HepG2 (cell line): Measurements from ENCODE around the gene SUN5. TPM values are rescaled to one million over a fixed set of nuclear protein-coding genes. Genes with fewer than 3 reads are reported as not detected.

Experiments
- ATAC-seq: fragments of 200-7000 bp; cut with Tn5 transposase; 3 replicates; pipeline ENCODE4 v1.9.1; 2020; ENCODE audit warnings: mild to moderate bottlenecking, moderate library complexity
- BruUV-seq: library from RNA; stranded (reverse); fragments of 400-500 nt; replicated peaks from 2 replicates; lab custom pipeline; 2021; lab: Mats Ljungman, UMichigan
- CTCF ChIA-PET: fragments of 300-600 bp; formaldehyde crosslinking; extraction: SDS; loops from one replicate; lab custom pipeline; 2021; ENCODE audit warnings: low total read pairs, inconsistent platforms, low intra/inter-chr PET ratio; lab: Yijun Ruan, JAX
- POLR2A ChIA-PET: fragments of 350-600 bp; sonication (Branson Sonifier 250); formaldehyde crosslinking; loops from one replicate; lab custom pipeline; 2020; ENCODE audit warnings: antibody characterized with exemption, inconsistent platforms; lab: Yijun Ruan, JAX
- DNase-seq: peaks from one replicate; pipeline ENCODE4 v3.0.0-alpha.2; 2015; ENCODE audit warnings: low spot score
- FAIRE-seq: peaks from 3 replicates; lab custom pipeline; 2011; peaks lifted over from hg19 to GRCh38; lab: Jason Lieb, UNC
- H2AFZ ChIP-seq: one replicate; pipeline ENCODE4 v1.6.1; 2011; ENCODE audit warnings: low read length, inconsistent platforms
- H3K27ac ChIP-seq: fragments of 300-600 bp; 3 replicates; pipeline ENCODE4 v1.8.0; 2011; ENCODE audit warnings: mixed run types, mild to moderate bottlenecking, mixed read lengths, low read length, inconsistent platforms; ENCODE audit not compliant: insufficient read depth; ENCODE audit errors: extremely low read length
- H3K27me3 ChIP-seq, 2 experiments: fragments of 200-600 bp in 1 of 2; 2 replicates in 1 of 2; 3 replicates in 1 of 2; pipeline versions ENCODE4 v1.6.0 to v1.8.0; 2011; ENCODE audit warnings: low read length in 2 of 2, mild to moderate bottlenecking in 2 of 2, moderate library complexity in 2 of 2, inconsistent platforms in 1 of 2; ENCODE audit not compliant: insufficient read depth in 2 of 2, control insufficient read depth in 1 of 2
- H3K36me3 ChIP-seq, 2 experiments: fragments of 200-600 bp in 1 of 2; replicated peaks in 1 of 2; 2 replicates in 1 of 2; 3 replicates in 1 of 2; pipeline versions ENCODE4 v1.5.1 to v1.8.0; 2011; ENCODE audit warnings: low read length in 2 of 2, inconsistent platforms in 1 of 2; ENCODE audit not compliant: insufficient read depth in 2 of 2, control insufficient read depth in 1 of 2
- H3K4me1 ChIP-seq: 2 replicates; pipeline ENCODE4 v1.5.1; 2012; ENCODE audit warnings: low read length, inconsistent platforms; ENCODE audit not compliant: insufficient read depth
- H3K4me2 ChIP-seq: 2 replicates; pipeline ENCODE4 v1.6.0; 2011; ENCODE audit warnings: low read depth, low read length, inconsistent platforms
- H3K4me3 ChIP-seq, 3 experiments: fragments of 200-600 bp in 1 of 3; sonication (generic), shearing (Covaris generic) in 1 of 3; replicated peaks in 1 of 3; 2 replicates each; pipeline ENCODE4 v1.5.1; 2011 to 2016; ENCODE audit warnings: low read length in 3 of 3, inconsistent platforms in 2 of 3, low read depth in 2 of 3, mild to moderate bottlenecking in 2 of 3, control low read depth in 1 of 3, mixed read lengths in 1 of 3; ENCODE audit not compliant: insufficient read depth in 1 of 3
- H3K79me2 ChIP-seq: one replicate; pipeline ENCODE4 v1.6.1; 2011; ENCODE audit warnings: low read length, inconsistent platforms; ENCODE audit not compliant: insufficient read depth
- H3K9ac ChIP-seq: 2 replicates; pipeline ENCODE4 v1.6.0; 2011; ENCODE audit warnings: mild to moderate bottlenecking, low read depth, low read length, inconsistent platforms; ENCODE audit not compliant: insufficient read depth
- H3K9me3 ChIP-seq: 2 replicates; pipeline ENCODE4 v1.5.1; 2012; ENCODE audit warnings: mild to moderate bottlenecking, low read length
- H4K20me1 ChIP-seq: 2 replicates; pipeline ENCODE4 v1.6.0; 2011; ENCODE audit warnings: inconsistent platforms, mild to moderate bottlenecking, low read length, moderate library complexity; ENCODE audit not compliant: insufficient read depth
- KMT2A ChIP-seq: sonication (generic); formaldehyde crosslinking; IDR thresholded peaks from 2 replicates; pipeline ENCODE4 v1.4.0; 2020; ENCODE audit warnings: missing genetic modification reagents
- ZNF574 ChIP-seq: sonication (generic); formaldehyde crosslinking; IDR thresholded peaks from 2 replicates; pipeline ENCODE4 v1.4.0; 2020; ENCODE audit warnings: missing genetic modification reagents
- ZNF629 ChIP-seq: sonication (generic); formaldehyde crosslinking; conservative IDR thresholded peaks from 2 replicates; pipeline ENCODE4 v1.5.0; 2020; ENCODE audit warnings: missing genetic modification reagents
- WGBS: methylation state at CpG from one replicate; pipeline ENCODE4 v1.1.6; 2017; ENCODE audit warnings: low lambda C conversion rate; 5-methylcytosine and 5-hydroxymethylcytosine counted together
- in situ Hi-C: cut with HindIII; loops from 2 replicates; pipeline ENCODE4 v1.10.0; 2017; ENCODE audit warnings: low pct_unique_long_range_greater_than_20kb; ENCODE audit not compliant: extremely low pct_ligation_motif_present
- intact Hi-C: fragments of 100-400 bp; cut with micrococcal nuclease; formaldehyde crosslinking; loops from one replicate; pipeline ENCODE4 v1.10.0; 2022; ENCODE audit not compliant: unreplicated experiment
- polyA plus RNA-seq, 8 experiments: library from polyadenylated mRNA; depleted of rRNA in 3 of 8; stranded (reverse) in 7 of 8; unstranded in 1 of 8; fragments of >200 nt; fragmentation: Illumina TruSeq in 4 of 8; extraction: Trizol in 4 of 8; gene quantifications; 2 replicates each; pipeline versions ENCODE4 v1.2.1 to v1.2.3, GENCODE V29; 2011 to 2016; ENCODE audit warnings: low read depth in 4 of 8, missing spikeins in 1 of 8, mixed read lengths in 1 of 8; ENCODE audit not compliant: insufficient read depth in 1 of 8
- total RNA-seq, 5 experiments: library from RNA; depleted of rRNA; stranded (reverse); fragments of >200 nt; fragmentation: Illumina TruSeq; extraction: Trizol; gene quantifications; 2 replicates each; pipeline ENCODE4 v1.2.3, GENCODE V29; 2016; ENCODE audit warnings: low read depth in 1 of 5
- TF ChIP-seq, protein P1 (sequence below): sonication (generic); formaldehyde crosslinking; IDR thresholded peaks from 2 replicates; pipeline ENCODE4 v1.4.0; 2020; ENCODE audit warnings: missing genetic modification reagents, borderline replicate concordance
- TF ChIP-seq, protein P2 (sequence below): sonication (generic); formaldehyde crosslinking; IDR thresholded peaks from 2 replicates; pipeline ENCODE4 v1.4.0; 2020; ENCODE audit warnings: missing genetic modification reagents, low read depth, mild to moderate bottlenecking, borderline replicate concordance

Gene SUN5
- total and polyA plus RNA-seq, 2 of the 13 experiments (the other 11 are each of a cell fraction or from before 2014, with no cell fraction given) = not detected

GRCh38 chr20:32983459-32984112 is 20.6 kb downstream of the SUN5 start:
- no TSS peak for BruUV-seq
- H3K79me2 ChIP-seq = no peaks in the 10 kb centered on the region
- H3K36me3 ChIP-seq = no peaks in the 10 kb centered on the region
- ChIA-PET CTCF (no interaction called here), POLR2A (no interaction called here)
- H3K4me3 ChIP-seq = no peak overlapping the region
- TF ChIP-seq, protein P1, sequence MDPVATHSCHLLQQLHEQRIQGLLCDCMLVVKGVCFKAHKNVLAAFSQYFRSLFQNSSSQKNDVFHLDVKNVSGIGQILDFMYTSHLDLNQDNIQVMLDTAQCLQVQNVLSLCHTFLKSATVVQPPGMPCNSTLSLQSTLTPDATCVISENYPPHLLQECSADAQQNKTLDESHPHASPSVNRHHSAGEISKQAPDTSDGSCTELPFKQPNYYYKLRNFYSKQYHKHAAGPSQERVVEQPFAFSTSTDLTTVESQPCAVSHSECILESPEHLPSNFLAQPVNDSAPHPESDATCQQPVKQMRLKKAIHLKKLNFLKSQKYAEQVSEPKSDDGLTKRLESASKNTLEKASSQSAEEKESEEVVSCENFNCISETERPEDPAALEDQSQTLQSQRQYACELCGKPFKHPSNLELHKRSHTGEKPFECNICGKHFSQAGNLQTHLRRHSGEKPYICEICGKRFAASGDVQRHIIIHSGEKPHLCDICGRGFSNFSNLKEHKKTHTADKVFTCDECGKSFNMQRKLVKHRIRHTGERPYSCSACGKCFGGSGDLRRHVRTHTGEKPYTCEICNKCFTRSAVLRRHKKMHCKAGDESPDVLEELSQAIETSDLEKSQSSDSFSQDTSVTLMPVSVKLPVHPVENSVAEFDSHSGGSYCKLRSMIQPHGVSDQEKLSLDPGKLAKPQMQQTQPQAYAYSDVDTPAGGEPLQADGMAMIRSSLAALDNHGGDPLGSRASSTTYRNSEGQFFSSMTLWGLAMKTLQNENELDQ (CRISPR knock-in tag) = no peak
- TF ChIP-seq ZNF574 = 0 out of 2 replicates have a peak, but pooled peaks have one; percentile 29
- TF ChIP-seq, protein P2, sequence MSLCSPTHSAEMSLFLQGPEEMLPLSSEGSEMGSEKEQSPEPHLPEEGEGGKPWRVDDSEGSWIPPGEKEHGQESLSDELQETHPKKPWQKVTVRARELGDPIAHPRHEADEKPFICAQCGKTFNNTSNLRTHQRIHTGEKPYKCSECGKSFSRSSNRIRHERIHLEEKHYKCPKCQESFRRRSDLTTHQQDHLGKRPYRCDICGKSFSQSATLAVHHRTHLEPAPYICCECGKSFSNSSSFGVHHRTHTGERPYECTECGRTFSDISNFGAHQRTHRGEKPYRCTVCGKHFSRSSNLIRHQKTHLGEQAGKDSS = no peak
- no peak for TF ChIP-seq KMT2A (CRISPR knock-in tag)
- peak; percentile 76 for TF ChIP-seq ZNF629
- no peaks in the 10 kb centered on the region for H3K9me3 ChIP-seq
- H3K9ac ChIP-seq = no peak overlapping the region
- no peak overlapping the region for H2AFZ ChIP-seq
- no peak overlapping the region for H3K4me2 ChIP-seq
- 47% methylated on average over 12 of the region's 12 CpGs for WGBS
- no peaks in the 10 kb centered on the region for H4K20me1 ChIP-seq
- in situ Hi-C loops = no loop called here
- ATAC-seq = no peak
- FAIRE-seq = no peak
- H3K27ac ChIP-seq = no peak overlapping the region
- peaks cover 27% of the 10 kb centered on the region for H3K4me1 ChIP-seq
- DNase-seq = no peak
- intact Hi-C loops = no loop called here
- H3K27me3 ChIP-seq = peaks cover 6 to 61% of the 10 kb centered on the region in 2 experiments
